Esophagus muscularis mucosa (tissue), 4 donors: ENCODE results near the gene TAAR2. TPM values are rescaled to one million over a fixed set of nuclear protein-coding genes. Genes with fewer than 3 reads are reported as not detected.

Experiments
- DNase-seq: peaks from one replicate; pipeline ENCODE4 v3.0.0-alpha.2; 2017; ENCODE audit errors: extremely low spot score
- H3K27ac ChIP-seq, 4 donors: fragments of 200-600 bp; sonication (generic); replicated peaks in 1 of 4; 1 replicate in 3 of 4; 2 replicates in 1 of 4; pipeline ENCODE4 v1.5.1; 2016 to 2019; ENCODE audit warnings: mild to moderate bottlenecking in 1 of 4
- H3K27me3 ChIP-seq, 4 donors: fragments of 200-600 bp; sonication (generic); one replicate each; pipeline versions ENCODE4 v1.5.1 to v1.6.0; 2016 to 2019
- H3K36me3 ChIP-seq, 4 donors: fragments of 200-600 bp; sonication (generic); one replicate each; pipeline ENCODE4 v1.5.1; 2016 to 2019
- H3K4me1 ChIP-seq, 4 donors: fragments of 200-600 bp; sonication (generic); one replicate each; pipeline ENCODE4 v1.5.1; 2016 to 2019
- H3K4me3 ChIP-seq, 4 donors: fragments of 200-600 bp; sonication (generic); 1 replicate in 2 of 4; 2 replicates in 2 of 4; pipeline ENCODE4 v1.5.1; 2016 to 2019; ENCODE audit warnings: mild to moderate bottlenecking in 4 of 4, moderate library complexity in 1 of 4
- H3K9me3 ChIP-seq, 4 donors: fragments of 200-600 bp; sonication (generic); 1 replicate in 3 of 4; 2 replicates in 1 of 4; pipeline ENCODE4 v1.5.1; 2016 to 2019
- EP300 ChIP-seq: sonication (generic); formaldehyde crosslinking; IDR thresholded peaks from one replicate; pipeline ENCODE4 v1.6.1; 2017; ENCODE audit warnings: antibody characterized with exemption
- POLR2A ChIP-seq: fragments of 450-650 bp; IDR thresholded peaks from one replicate; pipeline ENCODE4 v1.6.1; 2017; ENCODE audit warnings: antibody characterized with exemption, moderate library complexity, mild to moderate bottlenecking, low read depth
- POLR2AphosphoS5 ChIP-seq, 2 donors: sonication (generic); formaldehyde crosslinking; IDR thresholded peaks; one replicate each; pipeline ENCODE4 v1.6.1; 2017; ENCODE audit warnings: antibody characterized with exemption in 2 of 2
- WGBS: methylation state at CpG from one replicate; pipeline ENCODE4 v1.1.5; 2018; 5-methylcytosine and 5-hydroxymethylcytosine counted together
- intact Hi-C: fragments of 100-400 bp; cut with DNase I; formaldehyde crosslinking; loops from one replicate; pipeline ENCODE4 v1.15.1; 2023
- total RNA-seq, 4 donors: library from RNA; depleted of rRNA; stranded (reverse); fragments of >200 nt; gene quantifications; one replicate each; pipeline versions ENCODE4 v1.1.0 to v1.2.1, GENCODE V29; 2016
- TF ChIP-seq, protein P1 (sequence below), 3 experiments: fragments of 200-600 bp in 2 of 3; fragments of 450-650 bp in 1 of 3; sonication (generic) in 2 of 3; IDR thresholded peaks; one replicate each; pipeline ENCODE4 v1.5.1; 2017 to 2019; ENCODE audit warnings: antibody characterized with exemption in 3 of 3, mild to moderate bottlenecking in 2 of 3, moderate library complexity in 1 of 3

The TAAR2 gene
- total RNA-seq, 4 donors from 2014 or later: not detected

- Histone ChIP-seq H3K9me3 (no peaks in the 10 kb centered on the region), H3K36me3 (no peaks in the 10 kb centered on the region), H3K27me3 (peaks cover 0 to 5% (median 0%) of the 10 kb centered on the region in 4 donors), H3K4me1 (no peaks in the 10 kb centered on the region), H3K27ac (no peak overlapping the region), H3K4me3 (no peak overlapping the region)
- intact Hi-C loops: no loop called here
- WGBS: 74% methylated on average over 2 of the region's 2 CpGs
- TF ChIP-seq, protein P1, sequence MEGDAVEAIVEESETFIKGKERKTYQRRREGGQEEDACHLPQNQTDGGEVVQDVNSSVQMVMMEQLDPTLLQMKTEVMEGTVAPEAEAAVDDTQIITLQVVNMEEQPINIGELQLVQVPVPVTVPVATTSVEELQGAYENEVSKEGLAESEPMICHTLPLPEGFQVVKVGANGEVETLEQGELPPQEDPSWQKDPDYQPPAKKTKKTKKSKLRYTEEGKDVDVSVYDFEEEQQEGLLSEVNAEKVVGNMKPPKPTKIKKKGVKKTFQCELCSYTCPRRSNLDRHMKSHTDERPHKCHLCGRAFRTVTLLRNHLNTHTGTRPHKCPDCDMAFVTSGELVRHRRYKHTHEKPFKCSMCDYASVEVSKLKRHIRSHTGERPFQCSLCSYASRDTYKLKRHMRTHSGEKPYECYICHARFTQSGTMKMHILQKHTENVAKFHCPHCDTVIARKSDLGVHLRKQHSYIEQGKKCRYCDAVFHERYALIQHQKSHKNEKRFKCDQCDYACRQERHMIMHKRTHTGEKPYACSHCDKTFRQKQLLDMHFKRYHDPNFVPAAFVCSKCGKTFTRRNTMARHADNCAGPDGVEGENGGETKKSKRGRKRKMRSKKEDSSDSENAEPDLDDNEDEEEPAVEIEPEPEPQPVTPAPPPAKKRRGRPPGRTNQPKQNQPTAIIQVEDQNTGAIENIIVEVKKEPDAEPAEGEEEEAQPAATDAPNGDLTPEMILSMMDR (IDR thresholded peaks at IDR 0.05): no peak
- TF ChIP-seq POLR2AphosphoS5 (IDR thresholded peaks at IDR 0.05) (no peak), POLR2A (no peak), EP300 (no peak)
- no peak for DNase-seq
Measured at GRCh38 chr6:132592855-132593254, 31.2 kb downstream of the TAAR2 start.

DNA sequence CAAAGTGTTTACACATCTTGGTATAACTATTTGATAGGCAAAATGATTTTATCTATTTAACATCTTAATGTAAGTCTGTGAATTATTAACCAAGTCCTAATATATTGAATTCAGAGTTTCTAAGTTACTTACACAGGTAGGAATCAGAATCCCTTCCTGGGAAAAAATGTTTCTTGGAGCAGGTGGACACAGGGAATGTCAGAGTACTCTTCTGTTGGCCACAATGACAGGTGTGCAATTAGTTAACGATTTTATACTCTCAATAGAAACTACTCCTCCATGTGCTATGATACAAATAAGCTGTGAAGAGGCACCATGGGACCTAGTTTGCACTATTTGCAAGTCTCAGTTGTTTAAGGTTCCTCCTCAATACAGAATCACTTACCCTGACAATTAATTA, 33.7 kb downstream of the TAAR2 start:
- peaks cover 0 to 5% (median 0%) of the 10 kb centered on the region in 4 donors for H3K27me3 ChIP-seq
- H3K9me3 ChIP-seq: no peaks in the 10 kb centered on the region
- intact Hi-C loops: no loop called here
- WGBS: 61% methylated on average over 1 of the region's 1 CpG
- TF ChIP-seq POLR2AphosphoS5 (IDR thresholded peaks at IDR 0.05) (no peak), POLR2A (no peak), EP300 (no peak)
- TF ChIP-seq, protein P1 (IDR thresholded peaks at IDR 0.05): no peak
- H3K4me3 ChIP-seq: no peak overlapping the region
- no peak for DNase-seq
- H3K4me1 ChIP-seq: no peaks in the 10 kb centered on the region
- no peak overlapping the region for H3K27ac ChIP-seq
- no peaks in the 10 kb centered on the region for H3K36me3 ChIP-seq

DNA sequence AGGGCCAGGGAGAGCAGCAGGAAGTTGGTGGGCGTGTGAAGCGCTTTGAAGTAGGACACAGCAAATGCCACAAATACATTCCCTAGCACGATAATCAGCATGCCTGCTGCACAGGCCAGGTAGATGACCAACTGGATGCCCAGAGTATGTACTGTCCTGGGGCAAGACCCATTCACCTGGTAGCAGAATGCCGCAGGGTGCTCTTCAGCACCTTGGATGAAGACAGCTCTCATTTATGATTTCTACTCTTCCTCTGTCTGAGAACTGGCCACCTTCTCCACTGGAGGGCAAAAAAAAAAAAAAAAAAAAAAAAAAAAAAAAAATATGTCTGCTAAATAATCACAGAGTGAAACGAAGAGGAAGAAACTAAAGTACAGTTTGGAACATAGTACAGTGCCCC, 34.6 kb downstream of the TAAR2 start, which contains the start of gene TAAR5:
Gene TAAR5, minus strand, starts transcription at position 288 of the 400 bp plus-strand sequence. Its CDS starts 55 bp downstream, at position 233.
- Histone ChIP-seq H3K4me3 (no peak within 1 kb of the TSS), H3K27me3 (peaks cover 0 to 5% (median 0%) of the 10 kb centered on the region in 4 donors), H3K4me1 (no peaks in the 10 kb centered on the region), H3K36me3 (no peaks in the 10 kb centered on the region), H3K9me3 (no peaks in the 10 kb centered on the region), H3K27ac (no peak within 1 kb of the TSS)
- 90% methylated on average over 5 of the region's 5 CpGs for WGBS
- TF ChIP-seq POLR2AphosphoS5 (IDR thresholded peaks at IDR 0.05) (no peak), POLR2A (no peak), EP300 (no peak)
- TF ChIP-seq, protein P1 (IDR thresholded peaks at IDR 0.05): no peak
- no peak for DNase-seq
- intact Hi-C loops: no loop called here

- no peak for DNase-seq
- no peak overlapping the region for H3K4me3 ChIP-seq
- TF ChIP-seq EP300 (no peak), POLR2AphosphoS5 (IDR thresholded peaks at IDR 0.05) (no peak), POLR2A (no peak)
- TF ChIP-seq, protein P1 (IDR thresholded peaks at IDR 0.05): no peak
- H3K9me3 ChIP-seq: no peaks in the 10 kb centered on the region
- no peaks in the 10 kb centered on the region for H3K36me3 ChIP-seq
- no peak overlapping the region for H3K27ac ChIP-seq
- 66% methylated on average over 2 of the region's 2 CpGs for WGBS
- peaks cover 0 to 5% (median 0%) of the 10 kb centered on the region in 4 donors for H3K27me3 ChIP-seq
- intact Hi-C loops: no loop called here
- H3K4me1 ChIP-seq: no peaks in the 10 kb centered on the region
Measured at GRCh38 chr6:132587424-132587823, 36.7 kb downstream of the TAAR2 start.

- intact Hi-C loops: no loop called here
- no peak for DNase-seq
- WGBS: 82% methylated on average over 1 of the region's 1 CpG
- no peaks in the 10 kb centered on the region for H3K9me3 ChIP-seq
- H3K36me3 ChIP-seq: no peaks in the 10 kb centered on the region
- TF ChIP-seq POLR2A (no peak), EP300 (no peak), POLR2AphosphoS5 (IDR thresholded peaks at IDR 0.05) (no peak)
- TF ChIP-seq, protein P1 (IDR thresholded peaks at IDR 0.05): no peak
- no peak overlapping the region for H3K27ac ChIP-seq
- H3K4me1 ChIP-seq: no peaks in the 10 kb centered on the region
- H3K27me3 ChIP-seq: peaks cover 0 to 5% (median 0%) of the 10 kb centered on the region in 4 donors
- H3K4me3 ChIP-seq: no peak overlapping the region
Measured at GRCh38 chr6:132584698-132585097, 39.4 kb downstream of the TAAR2 start.
